Measurements from ENCODE around the gene SSTR1.
"Not testable (repeated sequence)": the region's sequence is repeated elsewhere in the genome, so short reads cannot be mapped to it uniquely, and the experiment has no call there.

The SSTR1 gene

GRCh38 chr14:38176379-38176778 is 31.3 kb upstream of the SSTR1 start:
- DNase-seq (ENCODE audit: low read depth, low spot score): no peak
- no peak overlapping the region for H3K4me3 ChIP-seq (ENCODE audit: low read depth, low read length)
- TF ChIP-seq CTCF (IDR thresholded peaks at IDR 0.05; ENCODE audit: low read depth, low read length): no peak
- in situ Hi-C loops (cut with HindIII; ENCODE audit: low sequenced_read_pairs): no loop called here

GRCh38 chr14:38184132-38184531 is 23.6 kb upstream of the SSTR1 start:
- no peak for TF ChIP-seq CTCF (IDR thresholded peaks at IDR 0.05; ENCODE audit: low read depth, low read length)
- no peak overlapping the region for H3K4me3 ChIP-seq (ENCODE audit: low read depth, low read length)
- in situ Hi-C loops (cut with HindIII; ENCODE audit: low sequenced_read_pairs): no loop called here
- DNase-seq (ENCODE audit: low read depth, low spot score): no peak

- no peak for DNase-seq (ENCODE audit: low read depth, low spot score)
- in situ Hi-C loops (cut with HindIII; ENCODE audit: low sequenced_read_pairs): no loop called here
- H3K4me3 ChIP-seq (ENCODE audit: low read depth, low read length): no peak overlapping the region
- TF ChIP-seq CTCF (IDR thresholded peaks at IDR 0.05; ENCODE audit: low read depth, low read length): no peak
Measured at GRCh38 chr14:38185671-38186070, 22.0 kb upstream of the SSTR1 start.

GRCh38 chr14:38186216-38186615 is 21.5 kb upstream of the SSTR1 start:
- DNase-seq (ENCODE audit: low read depth, low spot score): no peak
- no peak overlapping the region for H3K4me3 ChIP-seq (ENCODE audit: low read depth, low read length)
- no peak for TF ChIP-seq CTCF (IDR thresholded peaks at IDR 0.05; ENCODE audit: low read depth, low read length)
- in situ Hi-C loops (cut with HindIII; ENCODE audit: low sequenced_read_pairs): no loop called here

- DNase-seq (ENCODE audit: low read depth, low spot score): no peak
Measured at GRCh38 chr14:38187528-38187927, 20.2 kb upstream of the SSTR1 start.

GRCh38 chr14:38189930-38190726 is 17.6 kb upstream of the SSTR1 start:
- no peak for TF ChIP-seq CTCF (IDR thresholded peaks at IDR 0.05; ENCODE audit: low read depth, low read length)
- DNase-seq (ENCODE audit: low read depth, low spot score): no peak
- in situ Hi-C loops (cut with HindIII; ENCODE audit: low sequenced_read_pairs): no loop called here
- H3K4me3 ChIP-seq (ENCODE audit: low read depth, low read length): no peak overlapping the region

More at GRCh38 chr14:38187528-38187927, 20.2 kb upstream of the SSTR1 start:
- in situ Hi-C loops (cut with HindIII; ENCODE audit: low sequenced_read_pairs): no loop called here
- no peak for TF ChIP-seq CTCF (IDR thresholded peaks at IDR 0.05; ENCODE audit: low read depth, low read length)
- no peak overlapping the region for H3K4me3 ChIP-seq (ENCODE audit: low read depth, low read length)

GRCh38 chr14:38190846-38191245 is 16.9 kb upstream of the SSTR1 start:
- DNase-seq (ENCODE audit: low read depth, low spot score); in situ Hi-C loops (cut with HindIII; ENCODE audit: low sequenced_read_pairs); H3K4me3 ChIP-seq (ENCODE audit: low read depth, low read length): not testable (repeated sequence)

GRCh38 chr14:38191491-38191890 is 16.2 kb upstream of the SSTR1 start:
- H3K4me3 ChIP-seq (ENCODE audit: low read depth, low read length); in situ Hi-C loops (cut with HindIII; ENCODE audit: low sequenced_read_pairs): not testable (repeated sequence)

More at GRCh38 chr14:38191491-38191890, 16.2 kb upstream of the SSTR1 start:
- not testable (repeated sequence) for DNase-seq (ENCODE audit: low read depth, low spot score)

Data from astrocyte of the spinal cord (primary cell).